ENCODE data around the gene NIPSNAP2. TPM values are rescaled to one million over a fixed set of nuclear protein-coding genes. Genes with fewer than 3 reads are reported as not detected.

Gene NIPSNAP2
- polyA plus RNA-seq, 1 of the 3 experiments (the other 2 are of a cell fraction), result 57.5 TPM

DNA sequence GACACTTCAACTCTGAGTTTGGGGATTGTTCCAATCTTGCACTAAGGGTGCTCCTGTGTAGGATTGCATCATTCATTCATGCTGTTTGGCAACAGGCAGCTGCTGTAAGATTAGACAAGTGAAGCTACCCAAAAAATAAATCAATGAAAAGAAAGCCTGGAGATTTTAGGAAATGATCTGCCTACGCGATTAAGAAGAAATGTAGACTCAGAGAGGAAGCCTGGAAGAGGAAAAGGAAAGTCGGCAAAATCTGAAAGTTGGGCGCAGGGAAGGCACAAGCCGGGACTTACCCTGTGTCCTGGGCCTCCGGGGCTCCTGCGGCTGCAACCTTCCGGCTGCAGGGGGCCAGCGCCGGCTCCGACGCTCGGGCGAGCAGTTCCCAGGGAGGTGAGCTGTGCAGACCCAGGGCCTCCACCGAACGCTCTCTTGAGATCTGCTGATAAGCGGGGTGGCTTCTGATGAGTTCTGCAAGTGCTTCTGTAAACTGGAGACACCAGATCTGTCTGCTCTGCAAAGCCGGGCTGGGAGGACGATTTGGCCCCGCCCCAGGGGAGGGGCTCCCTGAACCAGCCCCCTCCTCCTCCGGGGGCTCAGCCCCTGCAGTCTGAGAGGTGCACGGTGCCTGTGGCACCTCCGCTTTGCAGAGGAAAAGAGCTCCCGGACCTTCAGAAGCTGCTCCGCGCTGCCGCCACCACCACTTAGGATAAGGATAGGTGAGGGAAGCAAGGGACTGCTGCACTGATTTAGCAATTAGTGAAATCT, 69.5 kb downstream of the NIPSNAP2 start:
- Histone ChIP-seq H3K9me2 (no peaks in the 10 kb centered on the region), H3F3A (replicated peaks; ENCODE audit: insufficient read depth) (peaks cover 13% of the 10 kb centered on the region), H3K27me3 (ENCODE audit: insufficient read depth) (no peaks in the 10 kb centered on the region), H3K9ac (peak overlapping the region; percentile 68), H3K27ac (ENCODE audit: low read depth in 2 of 2, low read length in 1 of 2) (peak overlapping the region; percentile 50 to 76; a peak in 3 of 4 replicates), H3K79me2 (ENCODE audit: insufficient read depth) (peaks cover 11% of the 10 kb centered on the region; the same call in 1 of the 2 replicates), H3K4me1 (ENCODE audit: control insufficient read depth in 1 of 2, insufficient read depth in 2 of 2, low read depth in 1 of 2, low read length in 1 of 2) (no peaks in the 10 kb centered on the region; a peak in 1 of 4 replicates), H3K9me3 (no peaks in the 10 kb centered on the region), H2AFZ (ENCODE audit: low read depth) (peak overlapping the region; percentile 96), H3K4me3 (ENCODE audit: low read depth in 2 of 2, low read length in 1 of 2) (peak overlapping the region; percentile 53 to 78), H4K20me1 (ENCODE audit: insufficient read depth) (no peaks in the 10 kb centered on the region), H3K4me2 (peak overlapping the region; percentile 97), H3K36me3 (replicated peaks in 1 of 2; ENCODE audit: control insufficient read depth in 1 of 2, insufficient read depth in 2 of 2, low read length in 1 of 2) (peaks cover 4 to 30% of the 10 kb centered on the region in 2 experiments)
- ChIA-PET CTCF (interaction anchor here (1.0 to 2.0 kb wide), 11 partner anchors 12 to 70 kb away, joined by 3 to 10 read pairs (median 5); partner anchors contain the start of genes CCT6A and PSPH), POLR2A (interaction anchor here (0.6 to 1.3 kb wide), 10 partner anchors 13 to 69 kb away, joined by 3 to 20 read pairs (median 4); partner anchors contain the start of genes CCT6A and PSPH)
- DNase-seq, result peak; percentile 95
- TF ChIP-seq JUND (IDR thresholded peaks at IDR 0.05), result no peak
- peak; percentile 89 for TF ChIP-seq POLR2AphosphoS5 (IDR thresholded peaks at IDR 0.05; ENCODE audit: low read depth, low read length)
- TF ChIP-seq TEAD4 (IDR thresholded peaks at IDR 0.05; ENCODE audit: borderline replicate concordance, insufficient read depth), result no peak
- no peak; the same call in 1 of the 2 replicates for TF ChIP-seq TCF12 (IDR thresholded peaks at IDR 0.05)
- TF ChIP-seq SIN3A (IDR thresholded peaks at IDR 0.05; ENCODE audit: borderline replicate concordance, low read depth, low read length), result 0 out of 2 replicates have a peak, but pooled peaks have one; percentile 27
- TF ChIP-seq RCOR1 (IDR thresholded peaks at IDR 0.05; ENCODE audit: low read length), result no peak
- TF ChIP-seq, protein P1, sequence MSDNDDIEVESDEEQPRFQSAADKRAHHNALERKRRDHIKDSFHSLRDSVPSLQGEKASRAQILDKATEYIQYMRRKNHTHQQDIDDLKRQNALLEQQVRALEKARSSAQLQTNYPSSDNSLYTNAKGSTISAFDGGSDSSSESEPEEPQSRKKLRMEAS (IDR thresholded peaks at IDR 0.05; ENCODE audit: low read depth), result peak; percentile 58; the same call in 1 of the 2 replicates
- TF ChIP-seq FOXM1 (IDR thresholded peaks at IDR 0.05; ENCODE audit: low read depth), result no peak
- peak; percentile 99 for TF ChIP-seq GATA2 (CRISPR knock-in tag; IDR thresholded peaks at IDR 0.05)
- TF ChIP-seq RFX5 (IDR thresholded peaks at IDR 0.05; ENCODE audit: low read length), result peak; percentile 26; the same call in 1 of the 2 replicates
- no peak for TF ChIP-seq NFIC (IDR thresholded peaks at IDR 0.05; ENCODE audit: borderline replicate concordance)
- peak; percentile 24; the same call in 1 of the 2 replicates for TF ChIP-seq RAD21 (IDR thresholded peaks at IDR 0.05; ENCODE audit: low read length)
- TF ChIP-seq SMC3 (IDR thresholded peaks at IDR 0.05; ENCODE audit: low read depth, low read length), result peak; percentile 2
- no peak for TF ChIP-seq FOSL2 (IDR thresholded peaks at IDR 0.05; ENCODE audit: borderline replicate concordance, low read depth)
- no peak for TF ChIP-seq USF2 (IDR thresholded peaks at IDR 0.05; ENCODE audit: borderline replicate concordance, low read depth, low read length)
- TF ChIP-seq TAF1 (IDR thresholded peaks at IDR 0.05; ENCODE audit: borderline replicate concordance, low read depth, low read length), result peak; percentile 87
- TF ChIP-seq MXI1 (IDR thresholded peaks at IDR 0.05; ENCODE audit: low read depth, low read length), result peak; percentile 68; the same call in 1 of the 2 replicates
- peak; percentile 61; the same call in 1 of the 2 replicates for TF ChIP-seq FOXJ3 (CRISPR knock-in tag; IDR thresholded peaks at IDR 0.05)
- TF ChIP-seq CTCF (IDR thresholded peaks at IDR 0.05), result peak; percentile 53
- no peak for TF ChIP-seq ELF1 (IDR thresholded peaks at IDR 0.05)
- WGBS (ENCODE audit: low lambda C conversion rate), result 2% methylated on average over 24 of the region's 27 CpGs
